Measurements from ENCODE around the gene FANK1. TPM values are rescaled to one million over a fixed set of nuclear protein-coding genes. Genes with fewer than 3 reads are reported as not detected.

The FANK1 gene
- total and polyA plus RNA-seq, 11 donors, result 0.33 to 1.8 (median 0.44) TPM; not detected in 3

GRCh38 chr10:126037946-126038345 lies 141.6 kb downstream of the FANK1 start:
- H3K4me3 ChIP-seq, result no peak overlapping the region
- H3K27me3 ChIP-seq, result no peaks in the 10 kb centered on the region
- peaks cover 0 to 20% (median 10%) of the 10 kb centered on the region in 12 donors for H3K9me3 ChIP-seq
- TF ChIP-seq POLR2A (IDR thresholded peaks at IDR 0.05) (no peak), CTCF (IDR thresholded peaks at IDR 0.05) (no peak)
- DNase-seq (no peak), ATAC-seq (no peak)
- H3K27ac ChIP-seq, result no peak overlapping the region
- 83 to 88% (median 87%) methylated on average over 9 to 10 of the region's 10 CpGs for WGBS, 4 donors
- no peaks in the 10 kb centered on the region for H3K36me3 ChIP-seq
- intact Hi-C loops (cut with DNase I), result no loop called here
- H3K4me1 ChIP-seq, result peaks cover 0 to 19% (median 16%) of the 10 kb centered on the region in 12 donors

GRCh38 chr10:126041117-126041516 lies 144.8 kb downstream of the FANK1 start:
- intact Hi-C loops (cut with DNase I), result no loop called here
- peaks cover 0 to 29% (median 20%) of the 10 kb centered on the region in 12 donors for H3K4me1 ChIP-seq
- no peaks in the 10 kb centered on the region for H3K27me3 ChIP-seq
- H3K4me3 ChIP-seq, result no peak overlapping the region
- H3K36me3 ChIP-seq, result no peaks in the 10 kb centered on the region
- no peak for ATAC-seq
- H3K27ac ChIP-seq, result peak overlapping the region in 8 of 12 donors; percentile 16 to 78 (median 61)
- 90 to 94% (median 91%) methylated on average over 4 of the region's 4 CpGs for WGBS, 4 donors
- H3K9me3 ChIP-seq, result peaks cover 0 to 5% (median 0%) of the 10 kb centered on the region in 12 donors
- DNase-seq, result no peak
- TF ChIP-seq CTCF (IDR thresholded peaks at IDR 0.05) (no peak), POLR2A (IDR thresholded peaks at IDR 0.05) (no peak)

- no peaks in the 10 kb centered on the region for H3K36me3 ChIP-seq
- H3K4me1 ChIP-seq, result peaks cover 0 to 29% (median 20%) of the 10 kb centered on the region in 12 donors
- DNase-seq, result peak; percentile 84 to 92 (median 90)
- no peaks in the 10 kb centered on the region for H3K27me3 ChIP-seq
- ATAC-seq, result peak; percentile 92 to 98 (median 96)
- peak overlapping the region in 4 of 12 donors; percentile 3 to 16 (median 15) for H3K4me3 ChIP-seq
- peak overlapping the region in 10 of 12 donors; percentile 16 to 78 (median 54) for H3K27ac ChIP-seq
- 0 to 27% (median 20%) methylated on average over 1 to 12 of the region's 12 CpGs for WGBS, 4 donors
- intact Hi-C loops (cut with DNase I), result no loop called here
- no peak for TF ChIP-seq POLR2A (IDR thresholded peaks at IDR 0.05)
- TF ChIP-seq CTCF (IDR thresholded peaks at IDR 0.05), result no peak
- peaks cover 0 to 5% (median 0%) of the 10 kb centered on the region in 12 donors for H3K9me3 ChIP-seq
Measured at GRCh38 chr10:126041804-126042231, 145.5 kb downstream of the FANK1 start.

- H3K27ac ChIP-seq, result peak overlapping the region in 10 of 12 donors; percentile 16 to 78 (median 54)
- H3K36me3 ChIP-seq, result no peaks in the 10 kb centered on the region
- intact Hi-C loops (cut with DNase I), result no loop called here
- ATAC-seq (no peak), DNase-seq (no peak)
- TF ChIP-seq POLR2A (IDR thresholded peaks at IDR 0.05) (no peak), CTCF (IDR thresholded peaks at IDR 0.05) (no peak)
- WGBS, 4 donors, result 57 to 65% (median 61%) methylated on average over 4 of the region's 4 CpGs
- H3K4me3 ChIP-seq, result peak overlapping the region in 3 of 12 donors; percentile 3 to 16 (median 15)
- no peaks in the 10 kb centered on the region for H3K27me3 ChIP-seq
- H3K4me1 ChIP-seq, result peaks cover 0 to 29% (median 20%) of the 10 kb centered on the region in 12 donors
- H3K9me3 ChIP-seq, result peaks cover 0 to 5% (median 0%) of the 10 kb centered on the region in 12 donors
Measured at GRCh38 chr10:126042354-126042753, 146.0 kb downstream of the FANK1 start.

Measured in heart left ventricle (tissue), 16 donors.